MM.1S (cell line): Measurements from ENCODE around the gene SOHLH2.

Experiments used
- EZH2 ChIP-seq: fragments of 300-600 bp; sonication (generic); optimal IDR thresholded peaks from 2 replicates; pipeline ENCODE3; 2017; ENCODE audit warnings: low read depth, mild to moderate bottlenecking, antibody characterized with exemption, low read length, mixed read lengths
- EZH2phosphoT487 ChIP-seq: fragments of 300-600 bp; sonication (generic); IDR thresholded peaks from 2 replicates; pipeline ENCODE4 v1.6.1; 2018; ENCODE audit warnings: antibody characterized with exemption, low read length
- TF ChIP-seq, protein P1 (sequence below): fragments of 300-600 bp; sonication (generic); IDR thresholded peaks from 2 replicates; pipeline ENCODE4 v1.5.1; 2016; ENCODE audit warnings: antibody characterized with exemption, low read length, mixed read lengths

DNA sequence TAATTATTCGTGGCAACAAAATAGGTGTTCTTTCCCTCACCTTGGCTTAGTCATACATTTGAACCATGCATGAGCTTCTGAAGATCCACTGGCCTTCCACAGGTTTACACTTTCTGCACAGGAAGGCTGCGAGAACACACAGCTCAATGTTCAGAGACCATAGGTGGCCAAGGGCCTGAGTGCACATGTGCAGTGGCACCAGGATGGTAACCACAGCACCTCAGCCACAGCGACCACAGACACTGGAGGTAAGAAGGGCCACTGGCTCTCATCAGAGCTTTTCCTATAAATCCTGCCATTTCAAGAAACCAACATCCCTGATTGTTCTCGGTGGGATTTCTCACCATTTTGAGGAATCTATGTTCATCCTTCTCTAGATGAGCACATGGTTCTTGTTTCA lies 84.8 kb downstream of the SOHLH2 start:
- TF ChIP-seq, protein P1, sequence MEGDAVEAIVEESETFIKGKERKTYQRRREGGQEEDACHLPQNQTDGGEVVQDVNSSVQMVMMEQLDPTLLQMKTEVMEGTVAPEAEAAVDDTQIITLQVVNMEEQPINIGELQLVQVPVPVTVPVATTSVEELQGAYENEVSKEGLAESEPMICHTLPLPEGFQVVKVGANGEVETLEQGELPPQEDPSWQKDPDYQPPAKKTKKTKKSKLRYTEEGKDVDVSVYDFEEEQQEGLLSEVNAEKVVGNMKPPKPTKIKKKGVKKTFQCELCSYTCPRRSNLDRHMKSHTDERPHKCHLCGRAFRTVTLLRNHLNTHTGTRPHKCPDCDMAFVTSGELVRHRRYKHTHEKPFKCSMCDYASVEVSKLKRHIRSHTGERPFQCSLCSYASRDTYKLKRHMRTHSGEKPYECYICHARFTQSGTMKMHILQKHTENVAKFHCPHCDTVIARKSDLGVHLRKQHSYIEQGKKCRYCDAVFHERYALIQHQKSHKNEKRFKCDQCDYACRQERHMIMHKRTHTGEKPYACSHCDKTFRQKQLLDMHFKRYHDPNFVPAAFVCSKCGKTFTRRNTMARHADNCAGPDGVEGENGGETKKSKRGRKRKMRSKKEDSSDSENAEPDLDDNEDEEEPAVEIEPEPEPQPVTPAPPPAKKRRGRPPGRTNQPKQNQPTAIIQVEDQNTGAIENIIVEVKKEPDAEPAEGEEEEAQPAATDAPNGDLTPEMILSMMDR = no peak
- TF ChIP-seq EZH2 = no peak
- no peak for TF ChIP-seq EZH2phosphoT487
